ENCODE measurements around the gene GRIN2A. TPM values are rescaled to one million over a fixed set of nuclear protein-coding genes. Genes with fewer than 3 reads are reported as not detected.

Gene GRIN2A
- total RNA-seq, 4 donors from 2014 or later, result 0.13 to 1.2 (median 0.30) TPM

DNA sequence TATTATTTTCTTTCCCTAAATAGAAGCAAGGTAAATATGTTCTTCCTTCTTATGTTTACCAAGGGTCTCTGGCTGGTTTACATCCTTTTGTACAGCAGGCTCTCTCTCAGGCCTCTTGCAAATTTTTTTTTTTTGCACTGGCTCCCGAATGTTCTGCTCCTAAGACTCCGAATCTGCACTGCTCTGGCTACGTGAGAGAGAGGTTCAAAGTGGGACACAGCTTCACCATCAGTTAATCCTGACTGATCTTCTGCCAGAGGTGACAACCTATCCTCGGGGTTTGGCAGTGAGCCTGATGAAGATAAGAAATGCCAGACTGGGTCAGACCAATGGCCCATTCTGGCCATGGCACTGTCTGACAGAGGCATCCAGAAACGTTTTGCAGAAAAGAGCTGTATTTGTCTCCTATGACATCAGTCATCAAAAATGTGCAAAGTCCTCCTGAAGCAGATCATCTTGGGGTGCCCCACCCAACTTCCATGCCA, 136.9 kb downstream of the GRIN2A start:
- no peak for ATAC-seq (ENCODE audit: low FRiP score)
- TF ChIP-seq, protein P1, sequence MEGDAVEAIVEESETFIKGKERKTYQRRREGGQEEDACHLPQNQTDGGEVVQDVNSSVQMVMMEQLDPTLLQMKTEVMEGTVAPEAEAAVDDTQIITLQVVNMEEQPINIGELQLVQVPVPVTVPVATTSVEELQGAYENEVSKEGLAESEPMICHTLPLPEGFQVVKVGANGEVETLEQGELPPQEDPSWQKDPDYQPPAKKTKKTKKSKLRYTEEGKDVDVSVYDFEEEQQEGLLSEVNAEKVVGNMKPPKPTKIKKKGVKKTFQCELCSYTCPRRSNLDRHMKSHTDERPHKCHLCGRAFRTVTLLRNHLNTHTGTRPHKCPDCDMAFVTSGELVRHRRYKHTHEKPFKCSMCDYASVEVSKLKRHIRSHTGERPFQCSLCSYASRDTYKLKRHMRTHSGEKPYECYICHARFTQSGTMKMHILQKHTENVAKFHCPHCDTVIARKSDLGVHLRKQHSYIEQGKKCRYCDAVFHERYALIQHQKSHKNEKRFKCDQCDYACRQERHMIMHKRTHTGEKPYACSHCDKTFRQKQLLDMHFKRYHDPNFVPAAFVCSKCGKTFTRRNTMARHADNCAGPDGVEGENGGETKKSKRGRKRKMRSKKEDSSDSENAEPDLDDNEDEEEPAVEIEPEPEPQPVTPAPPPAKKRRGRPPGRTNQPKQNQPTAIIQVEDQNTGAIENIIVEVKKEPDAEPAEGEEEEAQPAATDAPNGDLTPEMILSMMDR (IDR thresholded peaks at IDR 0.05), result no peak
- DNase-seq (ENCODE audit: low spot score), result no peak

DNA sequence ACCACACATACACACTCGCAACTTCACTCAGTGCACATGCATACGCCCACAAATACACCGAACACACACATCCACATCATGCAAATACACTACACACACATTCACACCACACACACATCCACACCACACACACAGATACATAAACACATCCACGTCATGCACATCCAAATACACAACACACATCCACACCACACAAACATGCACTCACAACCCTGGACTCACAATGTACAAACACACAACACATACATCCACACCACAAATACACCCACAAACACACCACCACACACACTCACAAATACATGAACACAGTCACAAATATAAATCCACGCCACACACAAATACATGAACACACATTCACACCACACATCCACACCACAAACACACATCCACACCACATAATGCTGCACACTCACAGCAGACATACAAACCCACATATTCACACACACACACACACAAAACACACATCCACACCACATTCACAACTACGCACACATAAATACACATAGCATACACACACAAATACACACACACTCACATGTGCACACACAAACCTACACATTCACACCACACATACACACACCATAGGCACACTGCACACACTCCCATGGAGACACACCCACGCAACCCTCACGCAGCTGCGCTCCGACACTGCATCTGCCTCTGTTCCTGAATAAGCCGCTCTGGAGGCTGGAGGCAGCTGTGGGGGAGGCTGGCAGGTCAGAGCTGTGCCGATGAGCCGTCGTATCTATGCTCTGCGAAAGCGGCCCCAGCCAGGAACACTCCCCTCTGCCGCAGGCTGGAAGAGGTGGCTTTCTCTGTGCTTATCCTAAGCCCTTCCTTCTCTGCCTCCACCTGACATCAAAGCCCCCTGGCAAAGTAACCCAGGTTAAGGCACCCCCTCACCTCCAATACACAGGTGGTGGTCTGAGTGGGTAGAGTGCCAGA, 141.8 kb downstream of the GRIN2A start:
- TF ChIP-seq, protein P1 (IDR thresholded peaks at IDR 0.05), result no peak
- DNase-seq (ENCODE audit: low spot score) (no peak), ATAC-seq (ENCODE audit: low FRiP score) (no peak)

DNA sequence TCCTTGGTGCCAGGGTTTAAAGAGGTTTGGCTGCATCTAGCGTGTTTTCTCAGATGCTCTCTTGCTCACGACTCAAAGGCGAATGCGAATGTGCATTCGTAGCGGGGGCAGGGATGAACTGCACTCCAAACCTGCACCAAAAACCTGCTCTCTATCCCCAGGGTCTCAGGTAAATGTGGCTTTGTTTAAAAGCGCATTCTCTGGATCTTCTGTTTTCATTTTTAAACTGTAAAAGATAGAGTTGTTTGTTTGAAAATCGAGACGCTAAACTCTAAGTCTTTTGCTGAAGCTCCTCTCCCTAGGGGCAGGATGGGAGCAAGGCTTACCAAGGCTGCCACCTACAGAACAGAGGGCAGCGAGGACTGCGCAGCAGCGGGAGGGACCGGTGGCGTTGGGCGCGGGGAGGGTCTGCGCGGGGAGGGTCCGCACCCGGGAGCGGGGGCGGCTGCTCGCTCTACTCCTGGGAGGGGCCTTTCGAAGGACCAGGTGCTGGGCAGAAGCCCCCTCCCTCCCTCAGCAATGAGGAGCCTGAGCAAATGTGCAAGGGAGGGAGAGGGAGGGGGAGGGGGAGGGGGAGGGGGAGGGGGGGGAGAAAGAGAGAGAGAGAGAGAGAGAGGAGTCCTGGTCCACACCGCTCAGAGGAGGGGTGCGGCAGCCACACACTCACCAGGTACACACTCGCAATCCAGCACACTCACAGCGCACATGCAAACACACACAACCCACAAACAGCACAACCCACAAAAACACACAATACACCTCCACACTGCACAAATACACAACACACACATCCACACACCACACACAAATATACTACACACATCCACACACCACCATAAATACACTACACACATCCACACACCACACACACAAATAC, 142.8 kb downstream of the GRIN2A start:
- DNase-seq (ENCODE audit: low spot score) (no peak), ATAC-seq (ENCODE audit: low FRiP score) (no peak)
- TF ChIP-seq, protein P1 (IDR thresholded peaks at IDR 0.05), result no peak

DNA sequence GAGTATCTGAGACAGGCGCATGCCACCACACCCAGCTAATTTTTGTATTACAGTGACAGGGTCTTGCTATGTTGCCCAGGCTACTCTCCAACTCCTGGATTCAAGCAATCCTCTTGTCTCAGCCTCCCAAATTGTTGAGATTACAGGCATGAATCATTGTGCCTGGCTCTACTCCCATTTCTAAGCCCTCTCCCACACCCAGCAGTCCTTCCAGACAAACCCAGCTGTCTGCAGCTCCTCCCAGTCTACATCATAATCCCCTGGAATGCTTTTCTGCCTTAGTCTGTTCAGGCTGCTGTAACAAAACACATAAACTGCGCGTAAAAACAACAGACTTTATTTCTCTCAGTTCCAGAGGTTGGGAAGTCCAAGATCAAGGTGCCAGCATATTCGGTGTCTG, 144.5 kb downstream of the GRIN2A start:
- TF ChIP-seq, protein P1 (IDR thresholded peaks at IDR 0.05), result no peak
- no peak for DNase-seq (ENCODE audit: low spot score)

DNA sequence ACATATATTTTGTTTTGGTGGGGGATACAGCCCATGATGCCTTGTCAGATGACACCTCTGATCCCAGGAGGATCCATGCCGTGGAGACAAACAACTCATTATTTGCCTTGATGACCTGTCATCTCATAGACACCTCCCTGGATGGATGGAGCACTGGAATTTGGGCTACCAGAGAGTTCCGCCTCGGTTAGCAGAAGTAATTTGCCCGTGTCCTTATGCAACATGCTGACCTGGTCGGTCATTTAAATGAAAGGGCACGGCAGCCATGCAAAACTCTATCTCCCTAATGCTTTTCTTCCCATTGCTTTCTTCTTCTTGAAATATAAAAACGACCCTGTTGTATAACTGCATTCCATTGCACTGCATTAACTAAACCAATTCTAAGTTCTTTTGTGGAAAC, 145.3 kb downstream of the GRIN2A start:
- TF ChIP-seq, protein P1 (IDR thresholded peaks at IDR 0.05), result no peak
- DNase-seq (ENCODE audit: low spot score) (no peak), ATAC-seq (ENCODE audit: low FRiP score) (no peak)

More for the DNA sequence above, 144.5 kb downstream of the GRIN2A start:
- no peak for ATAC-seq (ENCODE audit: low FRiP score)

DNA sequence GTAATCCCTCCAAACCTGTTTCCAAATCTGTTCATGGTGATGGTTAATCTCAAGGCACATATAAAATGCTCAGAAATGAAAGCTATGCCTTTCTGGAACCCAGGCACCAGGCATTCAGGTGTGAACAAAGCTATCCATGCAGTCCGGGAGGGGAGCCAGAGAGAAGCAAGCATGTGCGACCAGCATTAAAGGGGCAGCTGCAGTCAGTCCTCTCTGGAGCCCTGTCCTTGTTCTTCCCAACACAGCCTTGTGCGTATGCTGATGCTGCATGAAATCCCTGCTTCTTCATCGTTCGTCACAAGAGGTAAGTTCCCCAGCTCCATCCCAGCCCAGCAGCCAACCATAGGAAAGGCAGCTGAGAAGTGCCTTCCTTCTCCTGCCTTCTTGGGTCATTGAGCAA, 148.7 kb downstream of the GRIN2A start:
- TF ChIP-seq, protein P1 (IDR thresholded peaks at IDR 0.05), result no peak
- DNase-seq (ENCODE audit: low spot score) (no peak), ATAC-seq (ENCODE audit: low FRiP score) (no peak)

Data from omental fat pad (tissue), 4 donors.